Caco-2 (cell line): ENCODE data around the gene KRTCAP2. TPM values are rescaled to one million over a fixed set of nuclear protein-coding genes. Genes with fewer than 3 reads are reported as not detected.

Experiments
- BruUV-seq: library from RNA; stranded (reverse); fragments of 400-500 nt; replicated peaks from 2 replicates; lab custom pipeline; 2021; lab: Mats Ljungman, UMichigan
- CTCF ChIA-PET: fragments of 300-600 bp; sonication (Branson Sonifier 250); formaldehyde crosslinking; loops from one replicate; lab custom pipeline; 2022; ENCODE audit warnings: antibody characterized with exemption; lab: Charles Lee
- POLR2A ChIA-PET: fragments of 300-600 bp; sonication (Branson Sonifier 250); formaldehyde crosslinking; loops from one replicate; lab custom pipeline; 2022; ENCODE audit warnings: antibody characterized with exemption; lab: Charles Lee
- DNase-seq, 2 experiments: peaks; one replicate each; pipeline versions ENCODE4 v3.0.0 to v3.0.0-alpha.2; 2020 to 2022
- H3K27me3 ChIP-seq: replicated peaks from 2 replicates; pipeline ENCODE4 v1.6.0; 2011; ENCODE audit warnings: low read length; ENCODE audit not compliant: control insufficient read depth, insufficient read depth
- H3K36me3 ChIP-seq: 2 replicates; pipeline ENCODE4 v1.5.1; 2011; ENCODE audit warnings: low read length; ENCODE audit not compliant: control insufficient read depth, insufficient read depth
- H3K4me1 ChIP-seq: fragments of 250-450 bp; sonication (Bioruptor Pico); 2 replicates; pipeline ENCODE4 v1.5.1; 2020; ENCODE audit warnings: mild to moderate bottlenecking
- H3K4me3 ChIP-seq: 2 replicates; pipeline ENCODE4 v1.5.1; 2011; ENCODE audit warnings: low read depth, mild to moderate bottlenecking, control low read depth, low read length
- H3K9me3 ChIP-seq: fragments of 250-450 bp; sonication (Bioruptor Pico); 2 replicates; pipeline ENCODE4 v1.5.1; 2020; ENCODE audit warnings: mild to moderate bottlenecking, moderate library complexity
- H3K27ac Mint-ChIP-seq: one replicate; pipeline ENCODE4 v1.8.0; 2022; ENCODE audit warnings: mixed read lengths; ENCODE audit not compliant: unreplicated experiment
- H3K27me3 Mint-ChIP-seq: one replicate; pipeline ENCODE4 v1.8.0; 2022; ENCODE audit warnings: mixed read lengths; ENCODE audit not compliant: insufficient read depth, unreplicated experiment
- H3K36me3 Mint-ChIP-seq: one replicate; pipeline ENCODE4 v1.8.0; 2022; ENCODE audit warnings: mild to moderate bottlenecking, mixed read lengths; ENCODE audit not compliant: insufficient read depth, unreplicated experiment
- H3K4me1 Mint-ChIP-seq: one replicate; pipeline ENCODE4 v1.8.0; 2022; ENCODE audit warnings: low read depth, mixed read lengths; ENCODE audit not compliant: unreplicated experiment
- H3K4me3 Mint-ChIP-seq: one replicate; pipeline ENCODE4 v1.8.0; 2022; ENCODE audit warnings: mild to moderate bottlenecking, moderate library complexity, mixed read lengths; ENCODE audit not compliant: unreplicated experiment
- H3K9me3 Mint-ChIP-seq: one replicate; pipeline ENCODE4 v1.8.0; 2022; ENCODE audit warnings: mixed read lengths; ENCODE audit not compliant: unreplicated experiment
- intact Hi-C: fragments of 100-400 bp; cut with micrococcal nuclease; formaldehyde crosslinking; loops from one replicate; pipeline ENCODE4 v1.10.0; 2022; ENCODE audit not compliant: unreplicated experiment
- total RNA-seq: library from RNA; stranded (reverse); gene quantifications from 2 replicates; pipeline ENCODE4 v1.2.3, GENCODE V29; 2022
- TF ChIP-seq, protein P1 (sequence below), 2 experiments: fragments of 200-600 bp in 1 of 2; IDR thresholded peaks; 1 replicate in 1 of 2; 2 replicates in 1 of 2; pipeline versions ENCODE4 v1.5.1 to v1.8.0; 2011 to 2022; ENCODE audit warnings: antibody characterized with exemption in 1 of 2, control low read depth in 1 of 2, inconsistent platforms in 1 of 2, low read depth in 1 of 2, low read length in 1 of 2, mild to moderate bottlenecking in 1 of 2, moderate library complexity in 1 of 2; ENCODE audit not compliant: insufficient read depth in 1 of 2, severe bottlenecking in 1 of 2, unreplicated experiment in 1 of 2

Gene KRTCAP2
- total RNA-seq, 1 experiment from 2014 or later, result 215 TPM

- H3K9me3 ChIP-seq, result no peaks in the 10 kb centered on the region
- peaks cover 23% of the 10 kb centered on the region for H3K4me1 Mint-ChIP-seq
- H3K27me3 Mint-ChIP-seq, result no peaks in the 10 kb centered on the region
- H3K4me3 ChIP-seq, result no peak overlapping the region
- H3K4me3 Mint-ChIP-seq, result no peak overlapping the region
- TF ChIP-seq, protein P1, sequence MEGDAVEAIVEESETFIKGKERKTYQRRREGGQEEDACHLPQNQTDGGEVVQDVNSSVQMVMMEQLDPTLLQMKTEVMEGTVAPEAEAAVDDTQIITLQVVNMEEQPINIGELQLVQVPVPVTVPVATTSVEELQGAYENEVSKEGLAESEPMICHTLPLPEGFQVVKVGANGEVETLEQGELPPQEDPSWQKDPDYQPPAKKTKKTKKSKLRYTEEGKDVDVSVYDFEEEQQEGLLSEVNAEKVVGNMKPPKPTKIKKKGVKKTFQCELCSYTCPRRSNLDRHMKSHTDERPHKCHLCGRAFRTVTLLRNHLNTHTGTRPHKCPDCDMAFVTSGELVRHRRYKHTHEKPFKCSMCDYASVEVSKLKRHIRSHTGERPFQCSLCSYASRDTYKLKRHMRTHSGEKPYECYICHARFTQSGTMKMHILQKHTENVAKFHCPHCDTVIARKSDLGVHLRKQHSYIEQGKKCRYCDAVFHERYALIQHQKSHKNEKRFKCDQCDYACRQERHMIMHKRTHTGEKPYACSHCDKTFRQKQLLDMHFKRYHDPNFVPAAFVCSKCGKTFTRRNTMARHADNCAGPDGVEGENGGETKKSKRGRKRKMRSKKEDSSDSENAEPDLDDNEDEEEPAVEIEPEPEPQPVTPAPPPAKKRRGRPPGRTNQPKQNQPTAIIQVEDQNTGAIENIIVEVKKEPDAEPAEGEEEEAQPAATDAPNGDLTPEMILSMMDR (IDR thresholded peaks at IDR 0.05; ENCODE audit: insufficient read depth in 1 of 2, low read depth in 1 of 2, low read length in 1 of 2, severe bottlenecking in 1 of 2, unreplicated experiment in 1 of 2), result no peak
- no TSS peak for BruUV-seq
- peaks cover 21% of the 10 kb centered on the region for H3K4me1 ChIP-seq
- H3K27me3 ChIP-seq, result no peaks in the 10 kb centered on the region
- no peak overlapping the region for H3K27ac Mint-ChIP-seq
- intact Hi-C loops, result no loop called here
- POLR2A ChIA-PET, result no interaction called here
- no peaks in the 10 kb centered on the region for H3K9me3 Mint-ChIP-seq
- CTCF ChIA-PET, result no interaction called here
- no peak for DNase-seq
- H3K36me3 Mint-ChIP-seq, result peaks cover 7% of the 10 kb centered on the region
- no peaks in the 10 kb centered on the region for H3K36me3 ChIP-seq
These were observed 10.7 kb upstream of the KRTCAP2 start for GRCh38 chr1:155183775-155184221.

GRCh38 chr1:155182052-155182550, 9.0 kb upstream of the KRTCAP2 start:
- CTCF ChIA-PET, result interaction anchor here (0.6 kb wide), 1 partner anchor 239 kb away, joined by 12 read pairs; no protein-coding TSS in a partner anchor
- H3K9me3 ChIP-seq, result no peaks in the 10 kb centered on the region
- Mint-ChIP-seq H3K4me1 (peaks cover 23% of the 10 kb centered on the region), H3K27ac (no peak overlapping the region), H3K36me3 (no peaks in the 10 kb centered on the region), H3K4me3 (no peak overlapping the region), H3K27me3 (no peaks in the 10 kb centered on the region), H3K9me3 (no peaks in the 10 kb centered on the region)
- peaks cover 21% of the 10 kb centered on the region for H3K4me1 ChIP-seq
- no TSS peak for BruUV-seq
- no peak overlapping the region for H3K4me3 ChIP-seq
- no peaks in the 10 kb centered on the region for H3K36me3 ChIP-seq
- intact Hi-C loops, result no loop called here
- POLR2A ChIA-PET, result no interaction called here
- no peaks in the 10 kb centered on the region for H3K27me3 ChIP-seq
- TF ChIP-seq, protein P1 (IDR thresholded peaks at IDR 0.05; ENCODE audit: insufficient read depth in 1 of 2, low read depth in 1 of 2, low read length in 1 of 2, severe bottlenecking in 1 of 2, unreplicated experiment in 1 of 2), result no peak
- peak in 1 of 2 experiments; percentile 22 for DNase-seq

GRCh38 chr1:155181371-155182051, 8.4 kb upstream of the KRTCAP2 start:
- Mint-ChIP-seq H3K4me3 (no peak overlapping the region), H3K36me3 (no peaks in the 10 kb centered on the region), H3K27me3 (no peaks in the 10 kb centered on the region), H3K27ac (no peak overlapping the region), H3K9me3 (no peaks in the 10 kb centered on the region), H3K4me1 (peaks cover 18% of the 10 kb centered on the region)
- BruUV-seq, result no TSS peak
- H3K27me3 ChIP-seq, result no peaks in the 10 kb centered on the region
- intact Hi-C loops, result no loop called here
- TF ChIP-seq, protein P1 (IDR thresholded peaks at IDR 0.05; ENCODE audit: insufficient read depth in 1 of 2, low read depth in 1 of 2, low read length in 1 of 2, severe bottlenecking in 1 of 2, unreplicated experiment in 1 of 2), result no peak
- no peaks in the 10 kb centered on the region for H3K9me3 ChIP-seq
- H3K36me3 ChIP-seq, result no peaks in the 10 kb centered on the region
- peaks cover 21% of the 10 kb centered on the region for H3K4me1 ChIP-seq
- no peak for DNase-seq
- CTCF ChIA-PET, result interaction anchor here (0.6 kb wide), 1 partner anchor 238 kb away, joined by 12 read pairs; no protein-coding TSS in a partner anchor
- POLR2A ChIA-PET, result no interaction called here
- H3K4me3 ChIP-seq, result no peak overlapping the region
